KBM-7 (cell line): ENCODE data around the gene UPB1.
"Not testable (repeated sequence)": the region's sequence is repeated elsewhere in the genome, so short reads cannot be mapped to it uniquely, and the experiment has no call there.

ENCODE experiments used
- DNase-seq: peaks from one replicate; pipeline ENCODE4 v3.0.0-alpha.2; 2015
- in situ Hi-C: fragments of 300-500 bp; cut with MboI; formaldehyde crosslinking; loops from 2 replicates; pipeline ENCODE4 v1.14.3; 2020; ENCODE audit warnings: low sequenced_read_pairs, low pct_unique_long_range_greater_than_20kb, mixed read lengths

Gene UPB1

DNA sequence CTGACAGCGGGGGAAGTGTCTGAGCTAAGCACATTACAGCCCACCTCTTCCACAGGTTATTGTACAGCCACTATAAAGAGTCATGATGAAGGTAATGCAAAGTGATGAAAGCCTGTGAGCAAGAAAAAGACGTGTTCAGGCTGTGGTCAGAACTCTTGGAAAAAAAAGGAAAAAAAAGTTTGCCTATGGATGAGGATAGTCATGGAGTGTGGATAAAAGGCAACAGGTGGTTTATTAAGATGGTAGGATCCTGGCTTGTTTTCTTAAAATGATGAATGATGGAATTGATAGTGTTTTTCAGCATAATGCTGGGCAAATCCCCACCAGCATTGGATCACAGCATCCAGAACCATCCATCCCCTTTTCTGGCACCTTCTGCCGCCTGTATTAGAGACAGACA, 23.1 kb downstream of the UPB1 start:
- no peak for DNase-seq
- in situ Hi-C loops, result loop anchor here (10.0 kb wide), 1 partner anchor 103 kb away; no protein-coding TSS in a partner anchor

DNA sequence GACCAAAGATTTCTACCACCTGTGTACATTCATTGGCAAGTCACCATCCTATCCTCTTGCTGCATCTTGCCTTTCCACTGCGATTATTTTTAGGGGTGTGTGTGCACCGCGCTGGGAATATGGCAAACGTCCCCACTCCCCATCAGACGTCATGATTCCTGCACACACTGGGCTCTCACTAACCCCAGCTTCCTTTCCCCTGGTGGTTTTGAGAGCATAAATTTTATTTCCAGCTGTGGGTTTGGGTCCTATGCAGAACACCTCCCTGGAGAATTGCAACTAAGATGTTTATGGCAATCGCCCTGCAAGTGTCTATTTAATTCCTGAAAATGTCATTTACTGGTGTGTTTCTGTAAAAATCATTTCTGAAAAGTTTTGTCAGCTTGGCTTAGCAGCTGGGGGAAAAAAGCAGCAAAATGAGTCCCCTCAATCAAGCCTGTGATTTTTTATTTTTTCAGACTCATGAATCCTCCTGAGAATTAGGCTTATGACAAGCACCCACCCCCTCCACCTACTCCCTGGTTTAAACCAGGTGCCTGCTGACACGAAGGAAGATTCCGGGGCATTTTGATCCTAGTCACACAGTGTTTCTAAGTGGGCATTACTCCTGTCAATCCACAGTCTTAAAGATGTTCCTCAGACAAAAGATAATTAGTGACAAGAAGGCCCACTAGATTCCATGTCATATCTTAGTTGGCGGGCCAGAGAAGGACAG, 23.8 kb downstream of the UPB1 start:
- no peak for DNase-seq
- in situ Hi-C loops, result loop anchor here (10.0 kb wide), 1 partner anchor 104 kb away; no protein-coding TSS in a partner anchor

DNA sequence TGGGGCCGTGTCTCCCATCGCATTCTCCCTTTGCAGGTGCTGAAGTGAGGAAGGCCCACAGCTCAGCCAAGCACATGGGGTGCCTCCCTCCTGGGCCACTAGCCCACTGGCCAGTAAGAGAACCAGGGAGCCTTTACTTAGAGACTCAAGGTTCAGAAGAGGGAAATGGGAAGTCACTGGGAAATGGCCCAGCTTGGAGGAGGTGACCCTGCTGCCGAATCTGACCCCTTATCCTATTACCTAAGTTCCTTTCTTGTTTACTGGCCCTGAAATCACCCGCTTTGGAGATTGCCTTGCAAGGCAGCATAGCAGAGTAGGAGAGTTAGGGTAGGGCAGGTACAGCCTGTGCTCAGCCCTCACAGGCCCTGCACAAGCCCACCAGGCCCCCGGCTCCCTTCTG, 24.4 kb downstream of the UPB1 start:
- in situ Hi-C loops, result loop anchor here (10.0 kb wide), 1 partner anchor 105 kb away; no protein-coding TSS in a partner anchor
- no peak for DNase-seq

DNA sequence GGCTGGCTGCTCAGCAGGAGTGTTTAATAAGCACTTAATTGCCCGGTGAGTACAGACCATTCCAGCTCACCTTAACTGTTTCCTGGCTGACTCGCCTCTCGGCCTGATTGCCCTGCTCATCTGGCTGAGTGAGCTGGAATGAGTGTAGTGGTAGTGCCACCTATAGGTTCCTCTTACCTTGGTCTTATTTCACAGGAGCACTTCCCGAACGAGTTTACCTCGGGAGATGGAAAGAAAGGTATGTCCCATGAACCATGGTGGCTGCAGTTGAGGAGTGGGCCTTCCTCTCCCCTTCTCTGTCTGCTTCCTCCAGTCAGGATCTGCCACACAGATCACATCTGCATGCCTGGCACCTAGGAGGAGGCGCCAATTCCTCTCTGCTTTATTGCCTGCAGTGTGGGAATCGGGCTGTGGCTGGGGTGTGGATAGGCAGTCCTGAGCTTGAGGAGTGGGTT, 26.7 kb downstream of the UPB1 start:
- peak; percentile 63 for DNase-seq

DNA sequence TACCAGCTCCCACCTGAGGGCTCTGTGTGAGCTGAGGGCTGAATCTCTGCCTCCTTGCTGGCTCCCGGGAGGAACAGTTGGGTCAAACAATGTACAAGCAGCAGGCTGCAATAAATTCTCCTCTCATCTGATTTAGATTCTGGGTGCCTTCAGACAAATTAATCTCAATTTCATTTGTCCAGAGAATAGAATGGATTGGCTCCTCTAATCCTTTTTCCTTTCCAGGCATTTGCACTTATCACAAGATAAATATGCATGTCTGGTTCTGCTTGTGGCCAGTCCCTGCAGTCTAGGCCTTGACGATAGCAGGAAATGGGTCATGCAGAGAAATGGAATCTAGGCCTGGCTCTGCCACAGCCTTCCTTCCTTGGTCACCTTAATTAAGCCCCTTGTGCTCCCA, 28.7 kb downstream of the UPB1 start:
- in situ Hi-C loops, result no loop called here
- DNase-seq, result no peak

More for the DNA sequence above, 26.7 kb downstream of the UPB1 start:
- in situ Hi-C loops, result no loop called here

DNA sequence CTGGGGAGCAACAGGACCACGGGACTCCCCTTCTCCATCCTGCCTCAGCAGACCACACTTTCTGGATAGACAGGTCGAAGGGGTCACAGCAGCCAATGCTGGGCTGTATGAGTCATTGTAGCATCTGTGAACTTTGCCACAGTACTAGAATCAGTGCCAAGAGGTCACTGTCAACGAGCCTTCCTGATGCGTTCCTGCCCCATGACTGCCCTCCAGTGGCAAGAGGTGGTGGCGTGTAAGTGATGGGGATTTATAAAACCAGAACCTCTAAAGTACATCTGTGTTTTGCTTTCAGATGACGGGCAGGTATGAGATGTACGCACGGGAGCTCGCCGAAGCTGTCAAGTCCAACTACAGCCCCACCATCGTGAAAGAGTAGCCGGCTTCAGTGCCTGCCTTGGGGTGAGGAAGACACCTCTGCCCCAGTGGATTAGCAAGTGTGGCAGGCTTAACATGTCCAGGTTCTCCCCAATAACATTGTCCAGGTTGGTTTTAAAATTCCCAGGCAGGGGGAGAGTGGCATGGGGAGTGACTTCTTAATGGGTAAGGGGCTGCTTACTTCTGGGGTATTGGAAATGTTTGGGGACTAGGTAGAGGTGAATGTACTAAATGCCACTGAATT, 30.4 kb downstream of the UPB1 start:
- DNase-seq, result peak; percentile 87
- in situ Hi-C loops, result no loop called here

DNA sequence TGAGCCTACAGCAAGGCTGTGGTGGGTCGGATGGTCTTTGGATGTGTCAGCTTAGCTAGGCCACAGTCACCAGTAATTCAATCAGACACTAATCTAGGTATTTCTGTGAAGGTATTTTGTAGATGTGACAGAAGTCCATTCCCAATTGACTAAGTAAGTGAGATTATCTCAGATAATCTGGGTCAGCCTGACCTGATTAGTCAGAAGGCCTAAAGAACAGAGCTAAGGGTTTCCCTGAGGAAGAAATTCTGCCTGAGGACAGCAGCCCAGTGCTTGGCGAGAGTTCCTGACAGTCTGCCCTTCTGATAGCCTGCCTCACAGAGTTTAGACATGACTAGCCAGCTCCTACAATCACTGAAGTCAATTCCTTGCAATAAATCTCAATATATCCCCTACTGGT, 31.1 kb downstream of the UPB1 start:
- DNase-seq, result no peak
- in situ Hi-C loops, result no loop called here

DNA sequence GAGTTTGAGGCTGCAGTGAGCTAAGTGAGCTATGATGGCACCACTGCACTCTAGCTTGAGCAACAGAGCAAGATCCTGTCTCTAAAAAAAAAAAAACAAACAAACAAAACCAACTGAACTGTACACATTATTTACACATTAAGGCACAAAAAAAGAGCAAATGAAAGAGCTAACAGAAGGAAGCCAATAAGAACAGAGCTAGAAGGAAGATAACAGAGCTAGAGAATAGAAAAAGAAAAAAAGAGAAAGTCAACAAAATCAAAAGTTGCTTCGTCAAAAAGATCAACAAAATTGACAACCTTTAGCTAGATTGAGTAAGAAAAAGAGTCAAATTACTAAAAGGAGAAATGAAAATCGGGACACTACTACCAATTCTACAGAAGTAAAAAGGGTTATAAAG, 34.8 kb downstream of the UPB1 start:
- in situ Hi-C loops, result no loop called here
- DNase-seq, result no peak

DNA sequence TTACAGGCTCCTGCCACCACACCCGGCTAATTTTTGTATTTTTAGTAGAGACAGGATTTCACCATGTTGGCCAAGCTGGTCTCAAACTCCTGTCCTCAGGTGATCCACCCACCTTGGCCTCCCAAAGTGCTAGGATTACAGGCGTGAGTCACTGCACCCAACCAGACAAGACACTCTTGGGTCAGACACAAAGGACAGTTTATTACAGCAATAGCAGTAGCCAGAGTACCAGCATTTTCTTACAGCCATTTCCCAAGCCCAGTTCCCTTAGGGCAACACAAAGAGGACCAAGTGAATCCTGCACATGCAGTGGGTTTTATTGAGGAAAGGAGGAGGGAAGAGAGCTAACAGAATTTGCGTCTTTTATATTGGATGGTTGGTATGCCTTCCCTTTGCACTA, 35.8 kb downstream of the UPB1 start:
- DNase-seq, in situ Hi-C loops: not testable (repeated sequence)

DNA sequence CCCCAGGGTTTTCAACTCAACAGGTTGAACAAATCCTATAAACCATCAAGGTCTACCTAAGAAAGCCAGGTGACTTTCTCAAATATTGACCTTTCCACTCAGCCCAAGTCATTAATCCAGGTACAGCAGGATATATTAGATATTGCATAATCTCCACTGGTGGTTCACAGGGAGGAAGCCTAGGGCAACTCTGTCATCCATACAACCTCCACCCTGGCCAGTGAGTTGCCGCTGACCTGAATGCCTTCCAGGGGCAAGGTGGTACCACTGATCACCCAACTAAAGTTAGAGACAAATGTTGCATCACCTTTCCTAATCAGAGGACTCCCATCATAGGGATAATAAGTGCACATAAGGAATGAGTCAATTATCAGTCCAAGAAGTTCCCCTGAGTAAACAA, 36.9 kb downstream of the UPB1 start:
- in situ Hi-C loops, result no loop called here

DNA sequence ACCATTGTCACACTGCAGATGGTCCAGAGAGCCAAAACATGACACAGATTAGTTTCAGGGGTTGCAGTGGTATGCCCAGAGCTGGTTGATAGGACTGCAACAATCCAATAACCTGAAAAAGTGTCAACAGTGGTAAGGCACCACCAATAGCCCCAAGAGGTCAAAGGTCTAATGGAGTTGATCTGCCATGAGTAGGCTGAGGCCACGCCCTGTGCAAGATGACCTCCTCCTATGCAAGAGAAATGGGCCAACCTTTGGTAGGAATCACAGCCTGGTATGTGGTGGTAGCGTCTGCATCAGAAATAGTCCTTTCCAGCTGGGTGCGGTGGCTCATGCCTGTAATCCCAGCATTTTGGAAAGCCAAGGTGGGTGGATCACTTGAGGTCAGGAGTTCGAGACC, 40.2 kb downstream of the UPB1 start:
- in situ Hi-C loops, result no loop called here

More for the DNA sequence above, 36.9 kb downstream of the UPB1 start:
- no peak for DNase-seq

DNA sequence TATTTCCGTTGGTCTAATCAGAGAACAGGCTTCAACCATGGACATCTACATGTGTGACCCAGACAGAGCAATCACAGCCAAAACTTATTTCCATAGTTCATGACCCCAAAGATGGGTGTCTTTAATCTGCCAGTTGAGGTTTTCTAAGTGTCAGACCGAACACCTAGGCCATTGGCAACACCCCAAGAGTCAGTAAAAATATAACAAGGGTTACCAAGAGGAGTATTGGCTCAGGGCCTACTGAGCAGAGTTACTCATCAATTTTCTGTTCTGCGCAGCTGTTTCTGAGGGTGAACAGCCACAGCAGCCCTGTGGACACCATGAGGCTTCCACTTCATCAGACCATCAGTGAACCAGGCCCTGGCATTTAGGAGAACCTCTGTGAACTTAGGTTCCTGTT, 41.0 kb downstream of the UPB1 start:
- no peak for DNase-seq
- in situ Hi-C loops, result no loop called here

More for the DNA sequence above, 40.2 kb downstream of the UPB1 start:
- DNase-seq, result no peak

DNA sequence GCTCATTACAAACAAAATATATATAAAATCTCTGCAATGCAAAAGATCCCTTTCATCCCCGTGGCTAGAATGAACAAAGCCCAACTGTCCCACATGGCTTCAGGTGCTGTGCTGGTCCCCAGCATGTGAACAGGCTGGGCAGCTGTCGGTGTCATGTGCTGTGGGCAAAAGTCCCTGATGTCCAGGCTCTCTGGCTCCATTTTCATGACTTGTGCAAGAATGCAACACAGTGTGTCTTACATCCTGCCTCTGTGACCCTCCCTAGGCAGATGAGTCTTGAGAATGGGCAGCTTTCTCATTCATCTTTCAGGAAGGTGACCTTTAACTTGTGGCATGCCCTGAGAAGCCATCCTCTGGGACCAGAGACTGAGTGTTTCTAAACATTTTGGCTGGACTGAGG, 45.3 kb downstream of the UPB1 start:
- no peak for DNase-seq
- in situ Hi-C loops, result no loop called here

DNA sequence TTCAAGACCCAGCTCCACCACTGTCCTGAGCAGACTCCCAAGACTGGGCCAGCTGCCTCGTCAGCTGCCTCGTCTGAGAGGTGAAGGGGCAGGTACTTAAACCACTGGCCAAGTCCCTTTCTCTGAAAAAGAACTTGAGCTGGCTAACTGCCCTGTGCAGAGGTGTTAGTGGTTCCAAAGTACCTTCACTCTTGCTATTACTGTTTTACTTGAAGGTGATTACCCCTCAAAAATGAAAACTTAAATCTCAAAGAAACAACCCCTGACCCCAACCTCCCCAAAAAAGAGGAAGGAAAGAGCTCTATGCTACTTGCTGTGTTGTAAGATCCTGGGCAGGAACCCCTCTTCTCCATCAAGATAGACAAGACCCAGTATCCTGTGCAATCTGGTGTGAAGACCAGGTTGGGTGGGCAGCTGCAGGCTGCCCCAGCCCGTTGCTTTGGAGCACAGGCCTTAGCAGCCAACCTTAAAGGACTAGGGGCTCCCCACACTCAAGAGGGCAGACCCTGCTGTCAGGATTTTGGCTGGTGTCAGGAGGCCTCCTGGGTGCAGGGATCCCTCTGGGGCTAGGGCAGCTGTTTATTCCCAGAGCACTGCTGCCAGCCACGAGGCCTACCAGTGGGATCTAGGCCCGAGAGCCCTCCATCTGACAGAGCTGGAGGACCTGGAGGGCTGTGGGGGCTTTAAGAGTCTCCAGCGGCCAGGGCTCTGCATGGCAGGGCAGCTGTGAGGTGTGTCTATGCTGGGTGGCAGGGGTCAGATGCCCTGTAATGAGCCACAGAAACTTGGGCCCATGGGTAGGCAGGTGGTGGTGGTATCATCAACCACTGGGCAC, 46.8 kb downstream of the UPB1 start:
- in situ Hi-C loops, result no loop called here
- peak; percentile 12 for DNase-seq

DNA sequence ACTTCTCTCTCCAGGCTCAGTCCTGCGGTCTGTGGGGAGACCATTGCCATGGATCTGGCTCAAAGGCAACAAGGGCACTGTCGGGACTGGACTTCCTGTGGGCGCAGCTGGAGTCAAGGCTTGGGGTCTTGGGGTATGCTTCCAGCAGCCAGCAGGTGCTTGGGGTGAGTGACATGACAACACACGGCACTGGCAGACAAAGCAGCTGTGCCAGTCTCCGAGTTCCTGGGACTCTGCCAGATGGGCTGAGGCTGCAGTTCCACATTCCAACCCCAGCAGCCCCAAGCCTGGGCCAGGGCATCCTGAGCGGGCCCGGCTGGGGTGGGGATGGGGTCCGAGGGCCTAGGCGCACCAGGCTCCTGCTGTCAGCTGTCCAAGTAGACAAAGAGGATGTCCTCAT, 47.5 kb downstream of the UPB1 start:
- no peak for DNase-seq
- in situ Hi-C loops, result no loop called here

DNA sequence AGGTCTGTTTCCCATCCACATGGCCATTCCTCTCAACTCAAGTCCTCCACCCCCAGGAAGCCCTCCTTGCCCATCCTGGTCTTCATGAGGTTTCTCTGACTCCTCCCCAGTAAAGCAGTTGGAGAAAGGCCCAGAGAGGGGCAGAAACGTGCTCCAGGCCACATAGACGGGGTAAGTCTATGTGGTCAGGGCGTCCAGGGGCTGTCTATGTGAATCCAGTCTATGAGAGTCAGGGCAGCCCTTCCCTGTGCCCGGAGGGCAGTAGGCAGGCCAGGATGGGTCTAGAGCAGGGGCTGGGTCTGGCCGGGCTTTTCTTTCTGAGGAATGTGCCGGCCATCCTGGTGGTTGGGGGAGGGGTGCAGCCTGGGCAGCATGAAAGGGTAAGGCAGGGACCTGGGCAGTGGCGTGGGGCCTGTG, 48.1 kb downstream of the UPB1 start:
- in situ Hi-C loops, result no loop called here
- no peak for DNase-seq

DNA sequence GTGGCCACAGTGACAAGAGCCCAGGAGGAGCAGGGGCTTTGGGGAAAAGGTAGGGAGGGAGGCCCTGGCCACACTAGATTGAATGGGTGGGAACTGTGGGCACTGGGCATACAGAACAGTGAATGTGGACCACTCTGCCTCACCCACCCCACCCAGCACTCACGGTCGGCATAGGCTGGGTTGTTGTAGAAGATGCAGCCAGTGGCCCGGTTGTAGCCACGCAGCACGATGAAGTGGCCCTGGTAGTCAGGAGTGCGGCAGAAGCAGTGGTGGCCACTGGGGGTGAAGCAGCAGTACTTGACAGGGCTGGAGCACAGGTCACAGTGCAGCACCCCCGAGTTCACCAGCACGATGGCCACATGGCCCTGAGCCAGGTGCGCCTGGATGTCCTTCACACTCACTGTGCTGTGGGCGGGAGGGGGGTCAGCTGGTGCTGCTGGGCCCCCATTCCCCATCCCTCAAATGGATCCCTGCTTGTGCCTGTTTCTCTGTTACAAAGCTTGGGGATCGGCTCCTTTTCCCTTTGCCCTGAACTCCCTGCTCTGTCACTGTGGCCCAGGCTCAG, 48.6 kb downstream of the UPB1 start:
- DNase-seq, result no peak
- in situ Hi-C loops, result no loop called here

DNA sequence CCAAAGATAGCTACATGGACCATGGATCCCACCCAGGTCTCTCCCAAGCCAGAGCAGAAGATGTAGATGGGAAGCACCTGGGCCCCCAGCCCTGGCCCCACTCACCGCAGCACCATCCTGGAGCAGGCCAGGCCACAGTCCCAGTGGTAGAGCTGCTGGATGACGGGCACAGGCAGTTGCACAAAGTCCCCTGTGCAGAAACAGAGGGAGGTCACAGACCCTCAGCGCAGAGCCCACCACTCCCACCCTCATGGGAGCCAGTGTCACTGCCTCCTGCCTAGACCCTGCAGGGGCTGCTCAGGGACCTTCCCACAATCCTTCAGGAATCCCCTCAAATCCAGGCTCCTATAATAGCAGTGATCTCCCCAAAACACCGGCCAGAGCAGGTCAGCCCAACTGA, 53.7 kb downstream of the UPB1 start:
- in situ Hi-C loops, result no loop called here
- DNase-seq, result no peak

DNA sequence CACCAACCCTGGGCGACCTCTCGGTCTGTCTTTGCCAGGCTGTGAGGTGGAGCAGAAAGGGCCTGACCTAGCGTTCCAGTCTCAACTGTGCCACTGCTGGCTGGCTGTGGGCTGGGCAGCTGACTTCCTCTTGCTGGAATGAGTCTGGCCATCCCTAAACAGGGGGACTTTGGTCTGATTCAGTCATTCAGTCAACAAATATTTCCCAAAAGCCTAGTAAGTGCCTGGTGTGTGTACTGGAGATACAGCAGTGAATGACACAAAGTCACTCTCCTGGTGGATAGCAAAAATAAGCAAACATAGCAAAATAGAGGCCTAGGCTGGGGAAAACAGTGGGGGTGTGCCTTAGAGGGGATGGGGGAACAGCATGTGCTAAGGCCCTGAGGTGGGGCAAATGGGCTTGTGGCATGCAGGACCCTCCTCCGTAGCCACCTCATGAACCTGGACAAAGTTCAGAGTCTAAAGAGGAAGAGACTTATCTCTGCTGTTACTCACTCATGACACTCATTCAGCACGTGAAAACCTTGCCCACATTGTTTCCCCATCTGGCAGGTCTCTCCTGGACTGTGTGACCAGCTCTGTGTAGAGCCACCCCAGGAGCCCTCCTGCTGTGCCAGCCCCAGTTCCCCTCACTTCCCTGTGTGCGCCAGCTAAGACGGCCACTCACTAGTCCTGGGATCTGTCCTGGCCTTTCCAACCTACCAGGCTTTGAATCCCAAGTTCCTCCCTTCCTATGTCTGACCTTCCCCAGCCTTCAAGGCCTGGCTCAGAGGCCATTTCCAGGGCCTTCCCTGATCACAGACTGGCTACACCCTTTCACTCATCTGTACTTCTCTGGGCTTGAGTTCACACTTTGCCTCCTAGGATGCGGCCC, 55.1 kb downstream of the UPB1 start:
- in situ Hi-C loops, result no loop called here
- peak; percentile 38 for DNase-seq
